ENCODE data around the gene MYO16. TPM values are rescaled to one million over a fixed set of nuclear protein-coding genes. Genes with fewer than 3 reads are reported as not detected.
"Not testable (repeated sequence)": the region's sequence is repeated elsewhere in the genome, so short reads cannot be mapped to it uniquely, and the experiment has no call there.

Gene MYO16
- polyA plus RNA-seq, 4 donors = 0.26 to 0.54 (median 0.43) TPM

GRCh38 chr13:108860418-108860817 lies 231.0 kb downstream of the MYO16 start:
- no peak for DNase-seq (ENCODE audit: low read depth in 4 of 4, low spot score in 3 of 4)

- no peak for DNase-seq (ENCODE audit: low read depth in 4 of 4, low spot score in 3 of 4)
These were observed 247.9 kb downstream of the MYO16 start for GRCh38 chr13:108877300-108877699.

GRCh38 chr13:108878732-108879131 lies 249.3 kb downstream of the MYO16 start:
- DNase-seq (ENCODE audit: low read depth in 4 of 4, low spot score in 3 of 4) = no peak

- DNase-seq (ENCODE audit: low read depth in 4 of 4, low spot score in 3 of 4) = no peak
These were observed 260.0 kb downstream of the MYO16 start for GRCh38 chr13:108889324-108889984.

GRCh38 chr13:108895220-108895704 lies 265.9 kb downstream of the MYO16 start:
- DNase-seq (ENCODE audit: low read depth in 4 of 4, low spot score in 3 of 4) = peak in 1 of 4 donors; percentile 45

- DNase-seq (ENCODE audit: low read depth in 4 of 4, low spot score in 3 of 4) = no peak
These were observed 268.5 kb downstream of the MYO16 start for GRCh38 chr13:108897955-108898354.

GRCh38 chr13:108902405-108903155 lies 273.2 kb downstream of the MYO16 start:
- DNase-seq (ENCODE audit: low read depth in 4 of 4, low spot score in 3 of 4) = no peak

GRCh38 chr13:108903613-108904012 lies 274.2 kb downstream of the MYO16 start:
- DNase-seq (ENCODE audit: low read depth in 4 of 4, low spot score in 3 of 4) = no peak

GRCh38 chr13:108911807-108912206 lies 282.4 kb downstream of the MYO16 start:
- no peak for DNase-seq (ENCODE audit: low read depth in 4 of 4, low spot score in 3 of 4)

- DNase-seq (ENCODE audit: low read depth in 4 of 4, low spot score in 3 of 4) = not testable (repeated sequence)
These were observed 284.3 kb downstream of the MYO16 start for GRCh38 chr13:108913731-108914130.

GRCh38 chr13:108915095-108915633 lies 285.8 kb downstream of the MYO16 start:
- DNase-seq (ENCODE audit: low read depth in 4 of 4, low spot score in 3 of 4) = no peak

- DNase-seq (ENCODE audit: low read depth in 4 of 4, low spot score in 3 of 4) = peak in 1 of 4 donors; percentile 40
These were observed 286.5 kb downstream of the MYO16 start for GRCh38 chr13:108915634-108916512.

GRCh38 chr13:108917581-108917980 lies 288.2 kb downstream of the MYO16 start:
- no peak for DNase-seq (ENCODE audit: low read depth in 4 of 4, low spot score in 3 of 4)

- DNase-seq (ENCODE audit: low read depth in 4 of 4, low spot score in 3 of 4) = no peak
These were observed 289.9 kb downstream of the MYO16 start for GRCh38 chr13:108919036-108919907.

GRCh38 chr13:108920137-108920536 lies 290.7 kb downstream of the MYO16 start:
- DNase-seq (ENCODE audit: low read depth in 4 of 4, low spot score in 3 of 4) = no peak

- DNase-seq (ENCODE audit: low read depth in 4 of 4, low spot score in 3 of 4) = no peak
These were observed 291.8 kb downstream of the MYO16 start for GRCh38 chr13:108921238-108921637.

GRCh38 chr13:108922108-108922507 lies 292.7 kb downstream of the MYO16 start:
- DNase-seq (ENCODE audit: low read depth in 4 of 4, low spot score in 3 of 4) = no peak

- DNase-seq (ENCODE audit: low read depth in 4 of 4, low spot score in 3 of 4) = no peak
These were observed 294.1 kb downstream of the MYO16 start for GRCh38 chr13:108923386-108924047.

GRCh38 chr13:108924134-108924533 lies 294.7 kb downstream of the MYO16 start:
- DNase-seq (ENCODE audit: low read depth in 4 of 4, low spot score in 3 of 4) = no peak

Data from left renal pelvis (tissue), 4 donors.